DMS 273 (cell line): ENCODE data around the gene SKOR1.

Experiments
- DNase-seq: peaks from one replicate; lab custom pipeline; 2025; ENCODE audit not compliant: unreplicated experiment; lab: John Stamatoyannopoulos, UW

The SKOR1 gene

DNA sequence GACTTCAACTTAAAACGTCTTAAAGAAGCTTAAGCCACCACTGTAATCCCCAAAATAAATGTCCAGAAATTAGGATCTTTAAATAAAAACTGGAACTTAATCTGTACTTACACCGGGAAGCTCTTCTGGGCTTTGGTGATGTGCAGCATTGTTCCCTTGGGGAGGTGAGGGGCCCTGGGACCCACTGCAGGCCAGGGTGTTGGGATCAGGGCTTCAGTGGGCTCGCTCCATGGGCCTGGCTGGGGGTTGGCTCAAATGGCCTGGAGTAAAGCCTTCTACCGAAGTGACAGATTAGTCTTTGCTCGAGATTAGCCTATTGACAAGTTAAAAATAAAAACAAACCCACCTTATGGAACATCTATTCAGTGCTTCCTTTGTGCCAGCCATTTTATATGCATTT is 20.7 kb downstream of the SKOR1 start:
- DNase-seq: no peak

DNA sequence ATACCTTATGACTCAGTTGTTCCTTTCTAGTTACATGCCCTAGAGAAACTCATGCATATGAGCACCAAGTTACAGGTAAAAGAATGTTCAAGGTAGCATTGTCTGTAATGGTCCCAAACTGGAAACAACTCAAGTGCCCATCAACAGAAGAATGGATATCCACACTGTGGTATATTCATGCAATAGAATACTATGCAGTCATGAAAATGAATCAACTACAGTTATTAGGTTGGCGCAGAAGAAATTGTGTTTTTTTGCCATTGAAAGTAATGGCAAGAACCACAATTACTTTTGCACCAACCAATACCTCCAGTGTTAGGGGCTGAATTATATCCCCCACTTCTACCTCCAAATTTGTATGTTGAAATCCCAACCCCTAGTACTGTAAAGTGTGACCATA is 24.2 kb downstream of the SKOR1 start:
- no peak for DNase-seq

DNA sequence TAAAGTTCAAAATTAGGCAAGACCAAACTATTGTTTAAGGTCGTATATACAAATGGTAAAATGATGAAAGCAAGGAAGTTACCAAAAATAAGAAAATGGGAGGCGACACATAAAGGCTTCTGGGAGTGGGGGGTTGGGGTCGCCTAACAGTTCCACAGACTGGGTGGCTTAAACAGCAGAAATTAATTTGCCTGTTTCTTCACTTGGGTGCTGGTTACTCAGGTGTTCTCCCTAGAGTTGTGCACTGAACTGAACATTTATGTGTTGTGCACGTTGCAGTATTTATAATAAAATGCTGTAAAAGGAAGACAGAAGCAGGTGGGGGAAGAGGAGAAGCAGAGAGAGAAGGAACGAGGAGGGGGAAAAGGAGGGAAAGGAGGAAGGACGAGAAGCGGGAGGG is 25.0 kb downstream of the SKOR1 start:
- DNase-seq: no peak

DNA sequence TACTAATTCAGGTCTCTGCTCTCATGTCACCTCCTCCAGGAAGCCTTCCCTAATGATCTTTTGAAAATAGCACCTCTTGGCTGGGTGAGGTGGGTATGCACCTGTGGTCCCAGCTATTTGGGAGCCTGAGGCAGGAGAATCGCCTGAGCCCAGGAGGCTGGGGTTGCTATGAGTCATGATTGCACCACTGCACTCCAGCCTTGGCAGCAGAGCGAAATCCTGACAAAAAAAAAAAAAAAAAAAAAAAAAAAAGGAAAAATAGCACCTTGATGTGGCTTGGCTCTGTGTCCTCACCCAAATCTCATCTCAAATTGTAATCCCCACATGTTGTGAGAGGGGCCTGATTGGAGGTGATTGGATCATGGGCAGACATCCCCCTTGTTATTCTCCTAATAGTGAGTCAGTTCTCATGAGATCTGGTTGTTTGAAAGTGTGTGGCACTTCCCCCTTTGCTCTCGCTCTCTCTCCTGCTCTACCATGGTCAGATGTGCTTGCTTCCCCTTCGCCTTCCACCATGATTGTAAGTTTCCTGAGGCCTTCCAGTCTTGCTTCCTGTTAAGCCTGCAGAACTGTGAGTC is 25.8 kb downstream of the SKOR1 start:
- DNase-seq: no peak

DNA sequence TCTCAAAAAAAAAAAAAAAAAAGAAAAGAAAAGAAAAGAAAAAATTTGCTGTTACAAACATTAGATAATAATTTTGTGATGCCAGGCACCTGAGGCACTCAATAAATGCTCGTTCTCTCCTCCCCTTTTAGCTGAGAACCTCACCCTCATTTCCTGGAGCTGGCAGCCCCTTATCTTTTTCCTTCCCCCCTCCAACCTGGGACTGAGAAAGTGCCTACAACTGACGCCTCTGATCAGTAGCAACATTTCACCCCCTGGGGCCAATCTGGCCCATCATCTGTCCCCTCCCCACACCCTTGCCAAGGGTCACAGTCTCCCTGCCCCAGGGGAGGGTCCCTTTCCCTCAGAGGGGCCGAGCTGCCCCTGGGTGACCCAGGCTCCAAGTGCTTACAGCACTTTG is 27.1 kb downstream of the SKOR1 start:
- DNase-seq: no peak

DNA sequence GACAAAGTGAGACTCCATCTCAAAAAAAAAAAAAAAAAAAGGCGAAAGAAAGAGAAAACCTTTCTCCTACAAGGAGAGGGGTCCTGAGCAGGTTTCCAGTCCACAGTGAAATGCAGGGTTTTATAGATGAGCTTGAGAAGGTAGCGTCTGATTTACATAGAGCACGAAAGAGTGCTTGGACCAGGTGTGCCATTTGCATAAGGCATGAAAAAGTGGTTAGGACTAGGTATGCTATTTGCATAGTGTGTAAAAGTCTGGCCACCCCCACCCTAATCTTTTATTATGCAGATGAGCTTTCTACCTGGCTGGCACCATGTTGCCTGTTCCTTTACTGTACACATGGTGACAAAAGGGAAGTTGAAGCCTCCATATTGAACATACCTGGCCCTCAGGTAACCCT is 28.1 kb downstream of the SKOR1 start:
- DNase-seq: no peak

DNA sequence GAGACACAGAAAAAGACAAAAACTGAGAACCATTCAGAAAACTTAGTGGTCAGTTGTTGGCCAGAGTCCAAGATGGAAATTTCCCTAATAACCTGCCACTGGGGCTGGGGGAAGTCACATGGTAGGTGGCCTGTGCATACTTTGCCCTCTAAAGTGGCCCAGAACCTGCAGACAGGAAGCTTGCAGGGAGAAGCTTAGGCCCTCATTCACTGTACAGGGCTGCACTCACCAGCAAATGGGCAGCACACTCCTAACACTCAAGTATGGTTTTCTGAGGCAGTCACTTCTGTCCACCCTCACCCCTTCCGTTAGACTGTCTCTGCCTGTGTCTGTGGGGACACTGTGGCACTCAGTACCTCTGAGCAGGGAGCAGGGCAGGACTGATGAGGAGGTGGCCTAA is 29.0 kb downstream of the SKOR1 start:
- no peak for DNase-seq

- no peak for DNase-seq
Measured at GRCh38 chr15:67855842-67856241, 30.5 kb downstream of the SKOR1 start.

DNA sequence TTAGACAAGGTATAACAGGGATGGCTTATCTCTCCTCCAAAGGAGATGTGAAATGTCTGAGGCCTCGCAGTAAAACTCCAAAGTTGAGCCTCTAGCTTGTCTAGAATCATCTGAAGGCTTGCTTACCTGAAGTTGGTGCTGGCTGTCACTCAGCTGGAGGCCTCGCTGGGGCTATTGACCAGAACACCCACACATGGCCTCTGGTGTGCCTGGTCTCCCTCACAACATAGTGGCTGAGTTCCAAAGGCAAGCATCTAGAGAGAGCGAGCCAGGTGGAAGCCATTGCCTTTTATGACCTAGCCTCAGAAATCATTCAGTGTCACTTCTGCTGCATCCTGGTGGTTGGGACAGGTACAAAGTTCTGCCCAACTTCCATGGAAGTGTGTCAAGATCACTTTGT is 31.9 kb downstream of the SKOR1 start:
- DNase-seq: no peak

DNA sequence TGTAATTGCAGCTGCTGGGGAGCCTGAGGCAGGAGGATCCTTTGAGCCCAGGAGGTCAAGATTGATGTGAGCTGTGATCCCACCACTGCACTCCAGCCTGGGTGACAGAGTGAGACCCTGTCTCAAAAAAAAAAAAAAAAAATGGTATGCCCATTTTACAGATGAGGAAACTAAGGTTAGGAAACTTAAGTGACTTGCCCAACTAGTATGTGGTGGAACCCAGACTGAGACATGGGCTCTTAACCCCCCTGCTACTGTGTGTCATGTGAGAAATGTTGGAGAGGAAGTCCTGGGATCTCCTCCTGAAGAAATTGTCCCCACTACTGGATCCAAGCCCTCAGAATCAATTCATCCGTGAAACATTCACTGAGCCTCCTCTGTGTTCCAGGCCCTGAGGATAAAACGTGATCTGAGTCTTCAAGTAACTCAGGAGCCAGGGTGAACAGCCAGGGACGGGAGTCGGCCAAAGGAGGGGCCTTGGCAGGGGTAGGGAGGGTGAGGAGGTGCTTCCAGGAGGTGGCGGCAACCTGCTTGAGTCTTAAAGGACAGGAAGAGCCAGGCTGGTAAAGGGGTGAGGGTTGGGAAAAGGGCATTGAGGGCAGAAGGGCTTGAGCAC is 34.1 kb downstream of the SKOR1 start:
- DNase-seq: no peak

- DNase-seq: no peak
Measured at GRCh38 chr15:67861983-67862382, 36.7 kb downstream of the SKOR1 start.

DNA sequence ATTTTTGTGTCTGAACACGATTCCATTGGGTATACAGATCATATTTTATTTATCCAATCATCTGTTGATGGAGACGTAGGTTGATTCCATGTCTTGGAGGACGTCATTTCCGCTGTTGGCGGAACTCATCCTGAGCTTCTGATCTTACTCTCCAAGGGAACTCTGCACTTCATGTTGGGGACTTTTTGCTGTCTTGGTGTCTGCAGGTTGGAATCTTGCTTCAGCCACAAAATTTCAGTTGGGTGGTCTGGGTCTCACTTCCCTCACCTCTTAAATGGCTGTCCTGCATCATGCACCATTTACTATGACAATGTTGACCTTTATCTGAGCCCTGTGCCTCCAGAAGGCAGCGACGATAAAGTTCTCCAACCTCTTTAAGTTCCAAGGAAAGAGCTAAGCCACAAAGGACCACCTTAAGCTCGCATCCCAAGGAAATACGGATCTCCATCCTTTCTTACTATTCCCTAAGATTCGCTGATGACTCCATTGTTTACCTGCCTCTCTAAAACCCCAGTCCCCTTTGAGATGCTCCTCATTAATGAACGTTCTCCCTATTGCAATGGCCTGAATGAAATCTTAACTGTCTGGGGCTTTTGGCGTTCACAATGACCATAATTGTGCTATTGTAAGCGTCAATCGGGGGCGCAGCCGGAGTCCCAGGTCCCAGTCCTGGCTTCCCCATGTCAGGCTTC is 37.6 kb downstream of the SKOR1 start:
- DNase-seq: no peak

GRCh38 chr15:67863442-67863987 is 38.2 kb downstream of the SKOR1 start:
- DNase-seq: peak; percentile 92

- no peak for DNase-seq
Measured at GRCh38 chr15:67865331-67865730, 40.0 kb downstream of the SKOR1 start.

DNA sequence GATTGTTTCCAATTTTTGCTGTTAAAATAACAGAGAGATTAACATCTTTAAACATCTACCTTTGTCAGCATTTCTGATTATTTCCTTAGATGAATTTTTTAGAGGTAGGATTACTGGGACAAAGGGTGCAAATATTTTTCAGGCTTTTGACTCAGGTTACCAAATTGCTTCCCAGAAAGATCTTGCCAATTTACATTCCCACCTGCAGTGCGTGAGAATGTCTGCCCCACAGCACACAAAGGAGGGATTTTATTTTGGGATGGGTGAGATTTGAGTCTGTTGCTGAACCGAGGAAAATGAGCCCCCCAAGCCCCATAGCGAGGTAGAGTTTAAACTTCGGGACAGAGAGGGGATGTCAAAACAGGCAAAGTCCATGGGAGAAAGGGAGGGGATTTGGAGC is 40.5 kb downstream of the SKOR1 start:
- DNase-seq: no peak

GRCh38 chr15:67869701-67870100 is 44.4 kb downstream of the SKOR1 start:
- no peak for DNase-seq

DNA sequence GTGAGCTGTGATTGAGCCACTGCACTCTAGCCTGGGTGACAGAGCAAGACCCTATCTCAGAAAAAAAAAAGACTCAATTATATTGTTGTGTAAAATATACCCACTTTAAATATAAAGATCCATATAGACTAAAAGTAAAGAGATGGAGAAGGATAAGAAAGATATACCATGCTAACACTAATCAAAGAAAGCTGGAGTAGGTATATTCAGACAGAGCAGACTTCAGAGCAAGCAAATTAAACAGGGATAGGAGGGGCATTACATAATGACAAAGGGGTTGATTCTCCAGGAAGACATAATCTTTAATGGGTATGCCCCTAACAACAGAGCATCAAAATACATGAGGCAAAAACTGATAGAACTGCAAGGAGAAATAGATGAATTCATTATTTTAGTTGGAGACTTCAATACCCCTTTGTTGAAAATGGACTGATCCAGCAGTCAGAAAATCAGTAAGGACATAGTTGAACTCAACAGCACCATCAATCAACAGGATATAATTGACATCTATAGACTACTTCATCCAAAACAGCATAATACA is 45.6 kb downstream of the SKOR1 start:
- DNase-seq: no peak

- no peak for DNase-seq
Measured at GRCh38 chr15:67873777-67874176, 48.5 kb downstream of the SKOR1 start.

DNA sequence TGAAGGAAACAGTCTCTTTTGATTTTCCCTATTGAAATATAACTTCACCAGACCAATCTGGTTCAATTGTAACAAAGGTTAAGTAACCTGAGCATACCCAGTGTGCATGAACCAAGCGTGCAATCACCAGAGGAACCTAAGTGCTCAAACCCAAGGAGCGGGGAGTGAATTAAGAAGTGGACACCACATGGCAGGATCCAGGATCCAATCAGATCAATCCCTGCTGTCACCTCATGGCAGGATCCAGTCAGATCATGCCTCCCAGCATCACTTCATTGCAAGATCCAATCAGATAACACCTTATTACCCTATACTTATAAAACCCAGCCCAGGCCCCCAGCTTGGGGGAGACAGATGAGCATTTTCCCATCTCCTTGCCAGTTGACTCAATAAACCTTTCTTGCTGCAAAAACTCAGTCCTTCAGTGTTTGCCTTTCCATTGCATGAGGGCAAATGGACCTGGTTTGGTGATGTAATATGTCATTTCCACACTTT is 53.5 kb downstream of the SKOR1 start:
- DNase-seq: peak; percentile 17

GRCh38 chr15:67879440-67880129 is 54.3 kb downstream of the SKOR1 start:
- no peak for DNase-seq

DNA sequence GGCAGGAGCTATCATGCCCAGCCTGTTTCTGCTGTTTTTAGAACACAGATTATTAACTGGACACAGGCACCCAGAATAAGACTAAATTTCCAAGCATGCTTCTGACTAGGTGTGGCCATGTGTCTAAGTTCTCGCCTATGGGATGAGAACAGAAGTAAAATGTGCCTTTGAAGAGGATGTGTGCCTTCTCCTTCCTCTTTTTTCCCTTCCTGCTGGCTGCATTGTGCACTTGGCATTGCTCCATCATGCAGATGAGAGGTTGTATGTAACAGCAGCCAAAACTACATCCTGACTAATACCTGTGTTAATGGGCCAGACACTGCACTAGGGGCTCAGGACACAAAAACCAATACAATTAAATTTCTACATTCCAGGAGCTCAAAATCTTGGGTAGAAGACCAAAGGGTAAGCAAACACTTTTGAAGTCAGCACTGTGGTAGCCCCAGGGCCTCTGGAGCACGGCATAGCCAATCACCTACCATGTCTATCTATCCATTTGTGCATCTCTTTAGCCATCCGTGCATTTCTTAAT is 55.4 kb downstream of the SKOR1 start:
- DNase-seq: peak; percentile 16
